A673 (cell line): Measurements from ENCODE around the gene EEPD1. TPM values are rescaled to one million over a fixed set of nuclear protein-coding genes. Genes with fewer than 3 reads are reported as not detected.
A peak's percentile ranks its signal among the peaks of the same experiment; 100 is the strongest.

Experiments used
- BruUV-seq: library from RNA; stranded (reverse); fragments of 400-500 nt; replicated peaks from 2 replicates; lab custom pipeline; 2021; lab: Mats Ljungman, UMichigan
- CTCF ChIA-PET: fragments of 300-600 bp; sonication (Branson Sonifier 250); formaldehyde crosslinking; loops from one replicate; lab custom pipeline; 2022; ENCODE audit warnings: antibody characterized with exemption; lab: Charles Lee
- POLR2A ChIA-PET: fragments of 300-600 bp; sonication (Branson Sonifier 250); formaldehyde crosslinking; loops from one replicate; lab custom pipeline; 2022; ENCODE audit warnings: antibody characterized with exemption; ENCODE audit not compliant: low non-redundant PET; lab: Charles Lee
- DNase-seq: peaks from one replicate; pipeline ENCODE4 v3.0.0-alpha.2; 2015; ENCODE audit warnings: low spot score
- H3K27ac ChIP-seq: fragments of 200-600 bp; sonication (generic); 2 replicates; pipeline ENCODE4 v1.5.1; 2016; ENCODE audit warnings: mixed run types, low read depth, mild to moderate bottlenecking, mixed read lengths, antibody characterized with exemption, low read length; ENCODE audit not compliant: poor library complexity, severe bottlenecking
- H3K27me3 ChIP-seq: fragments of 200-600 bp; sonication (generic); replicated peaks from 2 replicates; pipeline ENCODE4 v1.6.1; 2017; ENCODE audit warnings: mixed run types, low read depth, mild to moderate bottlenecking, mixed read lengths, antibody characterized with exemption, low read length; ENCODE audit not compliant: insufficient read depth, poor library complexity
- H3K36me3 ChIP-seq: fragments of 200-600 bp; sonication (generic); 2 replicates; pipeline ENCODE4 v1.6.1; 2016; ENCODE audit warnings: mixed run types, mild to moderate bottlenecking, mixed read lengths, antibody characterized with exemption, low read length; ENCODE audit not compliant: insufficient read depth, poor library complexity, severe bottlenecking
- H3K4me1 ChIP-seq: fragments of 200-600 bp; sonication (generic); 2 replicates; pipeline ENCODE4 v1.6.1; 2017; ENCODE audit warnings: mixed run types, mild to moderate bottlenecking, mixed read lengths, antibody characterized with exemption, low read length; ENCODE audit not compliant: insufficient read depth, poor library complexity, severe bottlenecking
- H3K4me3 ChIP-seq: fragments of 200-600 bp; sonication (generic); 2 replicates; pipeline ENCODE4 v1.5.1; 2016; ENCODE audit warnings: low read depth, mixed run types, mild to moderate bottlenecking, mixed read lengths, low read length; ENCODE audit not compliant: poor library complexity, severe bottlenecking
- H3K9me3 ChIP-seq: fragments of 200-600 bp; sonication (generic); 2 replicates; pipeline ENCODE4 v1.6.1; 2016; ENCODE audit warnings: mixed run types, low read depth, mild to moderate bottlenecking, mixed read lengths, antibody characterized with exemption, low read length; ENCODE audit not compliant: poor library complexity, severe bottlenecking
- EZH2 ChIP-seq: fragments of 200-600 bp; sonication (generic); IDR thresholded peaks from 2 replicates; pipeline ENCODE4 v1.6.1; 2017; ENCODE audit warnings: borderline replicate concordance, low read depth, mild to moderate bottlenecking, mixed read lengths, antibody characterized with exemption, low read length; ENCODE audit not compliant: poor library complexity, severe bottlenecking
- intact Hi-C: fragments of 100-400 bp; cut with micrococcal nuclease; formaldehyde crosslinking; loops from one replicate; pipeline ENCODE4 v1.10.0; 2022; ENCODE audit not compliant: unreplicated experiment
- total RNA-seq: library from RNA; stranded (reverse); gene quantifications from 2 replicates; pipeline ENCODE4 v1.2.3, GENCODE V29; 2021
- TF ChIP-seq, protein P1 (sequence below): fragments of 300-800, 200-600 bp; sonication (generic); conservative IDR thresholded peaks from 2 replicates; pipeline ENCODE4 v1.5.1; 2017; ENCODE audit warnings: low read depth, mild to moderate bottlenecking, antibody characterized with exemption, low read length, moderate library complexity, mixed read lengths

Gene EEPD1
- total RNA-seq, 1 experiment from 2014 or later, result 2.5 TPM

DNA sequence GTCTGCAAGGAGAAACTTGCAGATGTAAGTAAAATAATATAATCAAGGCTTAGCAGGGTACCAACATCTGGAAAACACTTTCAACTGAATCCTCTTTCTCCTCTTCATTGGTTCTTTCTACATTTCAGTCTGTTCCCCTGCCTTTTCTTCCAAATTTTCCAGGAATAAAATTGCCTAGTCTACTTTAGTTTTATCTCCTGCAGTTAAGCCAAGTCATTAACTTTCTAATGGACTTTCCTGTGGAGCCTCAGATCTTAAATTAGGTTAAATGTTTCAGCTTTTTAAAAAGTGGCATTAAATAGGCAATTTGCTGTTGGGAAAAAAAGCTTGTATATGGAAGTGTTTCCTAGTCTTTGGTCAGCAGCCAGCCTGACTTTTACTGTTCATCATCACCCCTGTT lies 70.8 kb downstream of the EEPD1 start:
- ChIA-PET POLR2A (no interaction called here), CTCF (no interaction called here)
- TF ChIP-seq, protein P1, sequence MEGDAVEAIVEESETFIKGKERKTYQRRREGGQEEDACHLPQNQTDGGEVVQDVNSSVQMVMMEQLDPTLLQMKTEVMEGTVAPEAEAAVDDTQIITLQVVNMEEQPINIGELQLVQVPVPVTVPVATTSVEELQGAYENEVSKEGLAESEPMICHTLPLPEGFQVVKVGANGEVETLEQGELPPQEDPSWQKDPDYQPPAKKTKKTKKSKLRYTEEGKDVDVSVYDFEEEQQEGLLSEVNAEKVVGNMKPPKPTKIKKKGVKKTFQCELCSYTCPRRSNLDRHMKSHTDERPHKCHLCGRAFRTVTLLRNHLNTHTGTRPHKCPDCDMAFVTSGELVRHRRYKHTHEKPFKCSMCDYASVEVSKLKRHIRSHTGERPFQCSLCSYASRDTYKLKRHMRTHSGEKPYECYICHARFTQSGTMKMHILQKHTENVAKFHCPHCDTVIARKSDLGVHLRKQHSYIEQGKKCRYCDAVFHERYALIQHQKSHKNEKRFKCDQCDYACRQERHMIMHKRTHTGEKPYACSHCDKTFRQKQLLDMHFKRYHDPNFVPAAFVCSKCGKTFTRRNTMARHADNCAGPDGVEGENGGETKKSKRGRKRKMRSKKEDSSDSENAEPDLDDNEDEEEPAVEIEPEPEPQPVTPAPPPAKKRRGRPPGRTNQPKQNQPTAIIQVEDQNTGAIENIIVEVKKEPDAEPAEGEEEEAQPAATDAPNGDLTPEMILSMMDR, result no peak
- TF ChIP-seq EZH2, result no peak
- Histone ChIP-seq H3K4me3 (no peak overlapping the region), H3K27me3 (no peaks in the 10 kb centered on the region), H3K4me1 (no peaks in the 10 kb centered on the region), H3K36me3 (no peaks in the 10 kb centered on the region), H3K27ac (no peak overlapping the region), H3K9me3 (no peaks in the 10 kb centered on the region)
- BruUV-seq, result no TSS peak
- no peak for DNase-seq
- intact Hi-C loops, result no loop called here

GRCh38 chr7:36224934-36225858 lies 72.1 kb downstream of the EEPD1 start:
- H3K27me3 ChIP-seq, result no peaks in the 10 kb centered on the region
- no TSS peak for BruUV-seq
- H3K4me1 ChIP-seq, result no peaks in the 10 kb centered on the region
- TF ChIP-seq, protein P1, result no peak
- no peak for TF ChIP-seq EZH2
- ChIA-PET POLR2A (no interaction called here), CTCF (no interaction called here)
- peak; percentile 9 for DNase-seq
- H3K36me3 ChIP-seq, result no peaks in the 10 kb centered on the region
- no peaks in the 10 kb centered on the region for H3K9me3 ChIP-seq
- no peak overlapping the region for H3K27ac ChIP-seq
- no peak overlapping the region for H3K4me3 ChIP-seq
- intact Hi-C loops, result no loop called here

- H3K9me3 ChIP-seq, result no peaks in the 10 kb centered on the region
- H3K27me3 ChIP-seq, result no peaks in the 10 kb centered on the region
- no TSS peak for BruUV-seq
- no peaks in the 10 kb centered on the region for H3K36me3 ChIP-seq
- no peak overlapping the region for H3K4me3 ChIP-seq
- ChIA-PET POLR2A (no interaction called here), CTCF (no interaction called here)
- no peak for TF ChIP-seq EZH2
- TF ChIP-seq, protein P1, result no peak
- intact Hi-C loops, result no loop called here
- no peak overlapping the region for H3K27ac ChIP-seq
- no peaks in the 10 kb centered on the region for H3K4me1 ChIP-seq
- DNase-seq, result no peak
These were observed 73.1 kb downstream of the EEPD1 start for GRCh38 chr7:36226151-36226550.
